GM19468 (cell line): ENCODE measurements around the gene LDHD.

Experiments used
- ATAC-seq: cut with Tn5 transposase; IDR thresholded peaks from one replicate; pipeline ENCODE4 v1.9.1; 2021; ENCODE audit warnings: mild to moderate bottlenecking, moderate library complexity, moderate number of reproducible peaks; ENCODE audit not compliant: unreplicated experiment; ENCODE audit errors: extremely low read depth

The LDHD gene

DNA sequence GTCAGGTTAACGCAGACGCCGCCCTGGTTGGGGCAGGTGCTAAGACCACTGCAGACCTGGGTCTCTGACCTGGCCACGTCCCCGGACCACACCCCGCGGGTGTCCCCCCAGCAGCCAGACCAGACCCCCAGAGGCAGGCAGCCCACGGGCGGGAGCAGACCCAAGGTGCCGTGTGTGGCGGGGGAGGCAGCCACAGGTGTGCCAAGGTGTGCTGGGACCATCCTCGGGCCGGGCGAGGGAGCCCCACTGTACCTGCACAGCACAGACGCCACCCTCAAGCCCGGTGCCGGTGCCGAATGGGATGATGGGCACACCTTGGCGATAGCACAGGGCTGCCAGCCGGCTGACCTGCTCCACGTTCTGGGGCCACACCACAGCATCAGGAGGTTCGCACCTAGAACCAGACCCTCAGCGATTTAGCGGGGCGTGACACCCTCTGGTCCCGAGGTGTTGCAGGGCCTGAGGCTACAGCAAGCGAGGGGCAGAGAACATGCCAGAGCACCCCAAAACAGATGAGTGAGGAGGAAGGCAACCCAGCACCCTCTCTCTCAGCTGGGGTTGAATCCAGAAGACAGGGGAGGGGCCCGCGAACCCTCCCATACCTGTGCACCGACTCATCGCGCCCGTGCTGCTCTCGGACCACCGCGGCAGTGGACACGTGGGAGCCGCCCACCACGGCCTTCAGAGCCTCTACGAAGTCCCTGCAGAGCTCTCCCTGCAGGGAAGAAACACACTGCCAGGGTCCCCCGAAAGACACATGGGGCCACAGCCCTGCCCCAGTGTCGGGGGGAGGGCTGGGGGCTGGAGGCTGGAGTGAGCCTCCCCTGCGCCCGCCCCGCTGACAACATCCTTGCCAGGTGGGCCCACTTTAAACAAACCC lies 1.4 kb downstream of the LDHD start:
- no peak for ATAC-seq

GRCh38 chr16:75114179-75114945 lies 2.2 kb downstream of the LDHD start:
- ATAC-seq = no peak

- no peak for ATAC-seq
Measured at GRCh38 chr16:75113541-75114121, 2.9 kb downstream of the LDHD start.

GRCh38 chr16:75112734-75113491 lies 3.7 kb downstream of the LDHD start:
- ATAC-seq = no peak

DNA sequence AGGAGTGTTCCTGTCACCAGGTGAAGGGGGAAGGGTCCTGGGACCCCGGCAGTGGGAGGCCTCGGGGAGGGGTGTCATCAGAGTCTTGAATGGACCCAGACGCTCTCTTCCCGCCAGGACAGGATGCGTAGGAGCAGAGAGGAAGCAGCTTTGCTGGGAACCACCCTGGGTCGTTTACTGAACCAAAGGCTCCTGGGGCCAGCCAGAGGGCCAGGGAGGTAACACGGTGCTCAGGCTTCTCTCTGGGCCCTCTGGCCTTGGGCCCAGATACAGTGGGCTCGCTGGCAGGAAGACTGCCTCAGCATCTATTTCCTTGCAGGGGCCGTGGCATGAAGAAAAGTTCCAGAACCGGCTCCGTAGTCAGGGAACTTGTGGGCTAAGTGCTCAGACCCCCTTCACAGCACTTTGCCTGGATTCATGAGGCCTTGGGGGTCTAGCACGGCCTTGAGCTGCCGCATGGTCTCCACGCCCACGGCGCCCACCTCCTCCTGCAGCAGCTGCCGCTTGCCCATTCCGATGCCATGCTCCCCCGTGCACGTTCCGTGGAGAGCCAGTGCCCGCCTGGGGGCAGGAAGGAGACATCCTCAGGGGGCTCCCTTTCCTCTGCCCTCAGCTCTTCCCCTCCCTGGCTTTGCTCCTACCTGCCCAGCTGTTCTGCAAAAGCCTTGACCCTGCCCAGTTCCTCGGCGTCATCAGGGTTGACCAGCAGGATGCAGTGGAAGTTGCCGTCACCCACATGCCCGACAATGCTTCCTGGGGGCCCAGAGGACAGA lies 4.4 kb downstream of the LDHD start:
- ATAC-seq = no peak

- no peak for ATAC-seq
Measured at GRCh38 chr16:75111514-75111940, 5.1 kb downstream of the LDHD start.

- ATAC-seq = peak; percentile 37
Measured at GRCh38 chr16:75110637-75111513, 5.7 kb downstream of the LDHD start.

- no peak for ATAC-seq
Measured at GRCh38 chr16:75109732-75110243, 6.8 kb downstream of the LDHD start.

- ATAC-seq = no peak
Measured at GRCh38 chr16:75108792-75109731, 7.5 kb downstream of the LDHD start.

- ATAC-seq = no peak
Measured at GRCh38 chr16:75107505-75107904, 9.1 kb downstream of the LDHD start.

- no peak for ATAC-seq
Measured at GRCh38 chr16:75106351-75107274, 10.0 kb downstream of the LDHD start.

DNA sequence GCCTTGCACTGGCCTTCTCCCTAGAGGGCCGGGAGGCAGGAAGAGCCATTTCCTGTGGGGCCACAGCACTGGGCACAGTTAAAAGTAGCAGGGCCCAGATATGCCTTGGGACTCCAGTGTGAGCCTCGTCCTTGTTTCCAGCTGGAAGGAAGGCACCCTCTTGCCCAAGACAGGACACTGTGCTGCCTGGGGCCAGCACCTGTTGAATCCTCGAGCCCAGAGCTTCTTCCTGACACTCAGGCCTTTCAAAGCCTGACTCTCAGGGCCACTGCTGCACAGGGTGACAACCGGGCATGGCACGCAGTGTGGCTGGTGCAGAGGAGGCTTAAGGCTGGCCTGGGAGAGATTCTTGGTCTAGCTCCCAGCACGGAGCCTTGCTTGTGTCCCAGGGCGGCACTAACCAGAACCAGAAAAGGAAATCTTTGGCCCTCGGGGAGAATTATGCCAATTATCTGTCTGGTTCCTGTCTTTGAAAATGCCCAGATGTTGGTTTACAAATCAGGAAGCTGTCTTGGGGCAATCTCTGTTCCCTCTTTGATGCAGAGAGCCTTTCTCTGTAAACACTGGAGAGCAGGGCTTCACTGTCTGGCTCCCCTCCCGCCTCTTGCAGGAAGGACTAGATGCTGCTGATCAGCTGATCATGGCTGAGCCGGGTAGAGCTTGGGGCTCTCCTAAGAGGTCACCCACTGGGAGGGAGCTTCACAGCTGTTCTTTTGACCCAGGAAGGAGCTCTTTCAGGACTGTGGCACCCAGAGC lies 11.1 kb downstream of the LDHD start:
- ATAC-seq = no peak

GRCh38 chr16:75104836-75105235 lies 11.7 kb downstream of the LDHD start:
- ATAC-seq = no peak

- ATAC-seq = no peak
Measured at GRCh38 chr16:75103994-75104393, 12.6 kb downstream of the LDHD start.

DNA sequence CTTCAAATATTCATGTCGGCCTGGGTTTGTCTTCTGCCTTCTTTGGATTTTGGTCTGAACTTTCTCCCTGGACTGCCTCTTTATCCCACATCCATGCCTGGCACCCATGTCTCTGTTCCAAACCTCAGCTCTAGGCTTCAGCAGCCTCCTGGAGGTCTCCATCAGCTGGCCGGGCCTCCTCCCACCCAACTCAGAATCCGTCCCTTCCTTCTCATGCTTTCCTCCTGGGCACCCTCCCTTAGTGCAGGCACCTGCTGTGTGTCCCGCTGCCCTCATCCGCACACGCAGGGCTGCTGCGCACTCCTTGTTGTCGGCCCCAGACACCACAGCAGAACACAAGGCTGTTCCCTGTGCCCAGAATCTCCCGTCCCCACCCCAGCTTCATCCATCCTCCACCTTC lies 14.0 kb downstream of the LDHD start:
- ATAC-seq = no peak

DNA sequence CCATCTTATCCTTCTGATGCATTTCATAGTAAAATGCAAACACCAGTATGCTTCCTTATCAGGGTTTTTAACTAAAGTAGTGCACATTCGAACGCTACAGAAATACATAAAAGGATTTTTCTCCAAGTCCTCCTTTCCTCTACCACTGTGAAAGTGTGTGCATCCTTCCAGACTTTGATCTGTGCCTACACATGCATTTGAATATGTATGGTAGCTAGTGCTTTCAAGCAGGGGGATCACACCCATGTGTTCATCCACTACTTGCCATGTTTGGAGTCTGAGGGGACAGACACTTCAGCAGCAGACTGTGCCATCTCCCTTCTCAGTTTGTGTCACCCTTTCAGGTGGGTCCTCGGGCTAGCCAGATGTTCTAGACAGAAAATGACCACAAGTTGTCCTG lies 14.9 kb downstream of the LDHD start:
- ATAC-seq = no peak
